ENCODE measurements around the gene UBE2E2.

Gene UBE2E2

GRCh38 chr3:23600167-23600871, 397.2 kb downstream of the UBE2E2 start:
- TF ChIP-seq CTCF (IDR thresholded peaks at IDR 0.05) = no peak
- no peaks in the 10 kb centered on the region for H3K36me3 ChIP-seq
- H3K4me1 ChIP-seq (ENCODE audit: control insufficient read depth in 1 of 2, insufficient read depth in 1 of 2, low read depth in 1 of 2, low read length in 1 of 2) = no peaks in the 10 kb centered on the region
- no peak overlapping the region for H3K27ac ChIP-seq
- H3K9me3 ChIP-seq = no peaks in the 10 kb centered on the region
- H3K27me3 ChIP-seq = no peaks in the 10 kb centered on the region
- no peak overlapping the region for H3K4me3 ChIP-seq (ENCODE audit: low read depth in 1 of 2, low read length in 1 of 2)

GRCh38 chr3:23601091-23601822, 398.1 kb downstream of the UBE2E2 start:
- no peak for TF ChIP-seq CTCF (IDR thresholded peaks at IDR 0.05)
- H3K27ac ChIP-seq = no peak overlapping the region
- no peaks in the 10 kb centered on the region for H3K27me3 ChIP-seq
- no peak overlapping the region for H3K4me3 ChIP-seq (ENCODE audit: low read depth in 1 of 2, low read length in 1 of 2)
- H3K4me1 ChIP-seq (ENCODE audit: control insufficient read depth in 1 of 2, insufficient read depth in 1 of 2, low read depth in 1 of 2, low read length in 1 of 2) = no peaks in the 10 kb centered on the region
- no peaks in the 10 kb centered on the region for H3K36me3 ChIP-seq
- no peaks in the 10 kb centered on the region for H3K9me3 ChIP-seq

- Histone ChIP-seq H3K4me3 (ENCODE audit: low read depth in 1 of 2, low read length in 1 of 2) (no peak overlapping the region), H3K9me3 (no peaks in the 10 kb centered on the region), H3K36me3 (no peaks in the 10 kb centered on the region), H3K27me3 (no peaks in the 10 kb centered on the region), H3K4me1 (ENCODE audit: control insufficient read depth in 1 of 2, insufficient read depth in 1 of 2, low read depth in 1 of 2, low read length in 1 of 2) (no peaks in the 10 kb centered on the region), H3K27ac (no peak overlapping the region)
- no peak for TF ChIP-seq CTCF (IDR thresholded peaks at IDR 0.05)
Observed at GRCh38 chr3:23602971-23603370, 399.8 kb downstream of the UBE2E2 start.

- Histone ChIP-seq H3K27me3 (no peaks in the 10 kb centered on the region), H3K4me1 (ENCODE audit: control insufficient read depth in 1 of 2, insufficient read depth in 1 of 2, low read depth in 1 of 2, low read length in 1 of 2) (peaks cover 0 to 5% of the 10 kb centered on the region in 2 experiments), H3K27ac (no peak overlapping the region), H3K9me3 (no peaks in the 10 kb centered on the region), H3K36me3 (no peaks in the 10 kb centered on the region), H3K4me3 (ENCODE audit: low read depth in 1 of 2, low read length in 1 of 2) (no peak overlapping the region)
- no peak for TF ChIP-seq CTCF (IDR thresholded peaks at IDR 0.05)
Observed at GRCh38 chr3:23607184-23607847, 404.2 kb downstream of the UBE2E2 start.

- no peaks in the 10 kb centered on the region for H3K36me3 ChIP-seq
Observed at GRCh38 chr3:23608650-23609049, 405.5 kb downstream of the UBE2E2 start.

More at GRCh38 chr3:23608650-23609049, 405.5 kb downstream of the UBE2E2 start:
- Histone ChIP-seq H3K4me1 (ENCODE audit: control insufficient read depth in 1 of 2, insufficient read depth in 1 of 2, low read depth in 1 of 2, low read length in 1 of 2) (peaks cover 0 to 5% of the 10 kb centered on the region in 2 experiments), H3K9me3 (no peaks in the 10 kb centered on the region), H3K27ac (no peak overlapping the region), H3K27me3 (peaks cover 4% of the 10 kb centered on the region), H3K4me3 (ENCODE audit: low read depth in 1 of 2, low read length in 1 of 2) (no peak overlapping the region)
- no peak for TF ChIP-seq CTCF (IDR thresholded peaks at IDR 0.05)

Measured in neutrophil (primary cell).